Neuronal stem cell (in vitro differentiated cells): ENCODE measurements around the gene SPIN4.
"Not testable (repeated sequence)": the region's sequence is repeated elsewhere in the genome, so short reads cannot be mapped to it uniquely, and the experiment has no call there.

Experiments used
- DNase-seq: peaks from one replicate; pipeline ENCODE4 v3.0.0-alpha.2; 2013; ENCODE audit warnings: low spot score
- H2AFZ ChIP-seq: one replicate; pipeline ENCODE4 v1.6.1; 2013; ENCODE audit warnings: mild to moderate bottlenecking, low read length, inconsistent platforms
- H2AK5ac ChIP-seq: 2 replicates; pipeline ENCODE4 v1.6.1; 2013; ENCODE audit warnings: low read depth, mild to moderate bottlenecking, inconsistent platforms, low read length, moderate library complexity, mixed read lengths
- H2BK120ac ChIP-seq: 2 replicates; pipeline ENCODE4 v1.6.1; 2013; ENCODE audit warnings: low read depth, mild to moderate bottlenecking, inconsistent platforms, low read length, moderate library complexity, mixed read lengths
- H2BK12ac ChIP-seq: one replicate; pipeline ENCODE4 v1.6.1; 2013; ENCODE audit warnings: low read length, inconsistent platforms
- H2BK15ac ChIP-seq: 2 replicates; pipeline ENCODE4 v1.6.1; 2013; ENCODE audit warnings: mild to moderate bottlenecking, low read length, inconsistent platforms, mixed read lengths
- H2BK5ac ChIP-seq: one replicate; pipeline ENCODE4 v1.6.1; 2013; ENCODE audit warnings: inconsistent platforms, mild to moderate bottlenecking, low read length, moderate library complexity
- H3K14ac ChIP-seq: one replicate; pipeline ENCODE4 v1.6.1; 2013; ENCODE audit warnings: low read length, inconsistent platforms
- H3K18ac ChIP-seq: 2 replicates; pipeline ENCODE4 v1.6.1; 2013; ENCODE audit warnings: low read length, inconsistent platforms
- H3K23ac ChIP-seq: 2 replicates; pipeline ENCODE4 v1.6.1; 2013; ENCODE audit warnings: low read depth, mild to moderate bottlenecking, mixed read lengths, low read length, inconsistent platforms; ENCODE audit not compliant: poor library complexity
- H3K27ac ChIP-seq: replicated peaks from 3 replicates; pipeline ENCODE4 v1.5.1; 2013; ENCODE audit warnings: low read length, inconsistent platforms
- H3K27me3 ChIP-seq, 3 experiments: 2 replicates each; pipeline ENCODE4 v1.6.1; 2013; ENCODE audit warnings: low read length in 3 of 3, mild to moderate bottlenecking in 2 of 3, inconsistent platforms in 1 of 3, low read depth in 1 of 3, mixed read lengths in 1 of 3, moderate library complexity in 1 of 3; ENCODE audit not compliant: control insufficient read depth in 3 of 3, insufficient read depth in 3 of 3
- H3K36me3 ChIP-seq, 2 donors: replicated peaks in 1 of 2; 2 replicates each; pipeline ENCODE4 v1.6.1; 2013; ENCODE audit warnings: low read length in 2 of 2; ENCODE audit not compliant: control insufficient read depth in 2 of 2, insufficient read depth in 2 of 2
- H3K4ac ChIP-seq: 2 replicates; pipeline ENCODE4 v1.6.1; 2013; ENCODE audit warnings: inconsistent platforms, mild to moderate bottlenecking, low read length, moderate library complexity
- H3K4me1 ChIP-seq, 2 donors: 1 replicate in 1 of 2; 2 replicates in 1 of 2; pipeline ENCODE4 v1.6.1; 2013; ENCODE audit warnings: low read length in 2 of 2, low read depth in 1 of 2; ENCODE audit not compliant: control insufficient read depth in 2 of 2, insufficient read depth in 1 of 2
- H3K4me2 ChIP-seq: one replicate; pipeline ENCODE4 v1.6.1; 2013; ENCODE audit warnings: mild to moderate bottlenecking, low read length, inconsistent platforms; ENCODE audit not compliant: insufficient read depth, poor library complexity, severe bottlenecking
- H3K4me3 ChIP-seq, 2 donors: 2 replicates each; pipeline ENCODE4 v1.5.1; 2013; ENCODE audit warnings: low read length in 2 of 2, mild to moderate bottlenecking in 2 of 2, inconsistent platforms in 1 of 2, moderate library complexity in 1 of 2
- H3K79me1 ChIP-seq: one replicate; pipeline ENCODE4 v1.6.1; 2013; ENCODE audit warnings: low read depth, mild to moderate bottlenecking, inconsistent platforms, low read length, moderate library complexity
- H3K9ac ChIP-seq: one replicate; pipeline ENCODE4 v1.6.1; 2013; ENCODE audit warnings: mild to moderate bottlenecking, low read depth, low read length, inconsistent platforms; ENCODE audit not compliant: poor library complexity
- H3K9me3 ChIP-seq, 2 donors: replicated peaks in 1 of 2; 2 replicates each; pipeline versions ENCODE3 to v1.6.1; 2013; ENCODE audit warnings: low read length in 2 of 2, mild to moderate bottlenecking in 2 of 2, inconsistent platforms in 1 of 2, low read depth in 1 of 2, mixed read lengths in 1 of 2, moderate library complexity in 1 of 2; ENCODE audit not compliant: control insufficient read depth in 2 of 2, insufficient read depth in 1 of 2
- H4K8ac ChIP-seq: one replicate; pipeline ENCODE4 v1.6.1; 2013; ENCODE audit warnings: low read depth, mild to moderate bottlenecking, inconsistent platforms, low read length, moderate library complexity
- H4K91ac ChIP-seq: one replicate; pipeline ENCODE4 v1.6.1; 2013; ENCODE audit warnings: low read length, low read depth, mild to moderate bottlenecking, inconsistent platforms; ENCODE audit not compliant: poor library complexity
- WGBS, 2 donors: extraction: QIAGEN DNeasy Blood & Tissue Kit; methylation state at CpG; one replicate each; pipeline ENCODE4 v1.1.7; 2013; ENCODE audit warnings: missing lambda C conversion rate in 2 of 2, mixed read lengths in 1 of 2; ENCODE audit not compliant: insufficient read length in 2 of 2, insufficient replicate concordance in 1 of 2; ENCODE audit errors: extremely low coverage in 2 of 2; 5-methylcytosine and 5-hydroxymethylcytosine counted together

Gene SPIN4

GRCh38 chrX:63387411-63387810 lies 36.3 kb upstream of the SPIN4 start:
- no peak overlapping the region for H3K4ac ChIP-seq
- no peak overlapping the region for H4K91ac ChIP-seq
- WGBS, 2 donors, result no CpG with 5 or more reads among the region's 3 CpGs
- no peak overlapping the region for H3K27ac ChIP-seq
- no peaks in the 10 kb centered on the region for H3K27me3 ChIP-seq
- no peak overlapping the region for H3K4me2 ChIP-seq
- H3K14ac ChIP-seq, result no peak overlapping the region
- H3K23ac ChIP-seq, result no peak overlapping the region
- H2BK15ac ChIP-seq, result no peak overlapping the region
- H2AFZ ChIP-seq, result no peak overlapping the region
- DNase-seq, result no peak
- no peaks in the 10 kb centered on the region for H3K79me1 ChIP-seq
- no peak overlapping the region for H2BK12ac ChIP-seq
- no peaks in the 10 kb centered on the region for H3K4me1 ChIP-seq
- H3K4me3 ChIP-seq, result no peak overlapping the region
- H2BK120ac ChIP-seq, result no peak overlapping the region
- H3K9me3 ChIP-seq, result no peaks in the 10 kb centered on the region
- no peaks in the 10 kb centered on the region for H3K36me3 ChIP-seq
- no peak overlapping the region for H2AK5ac ChIP-seq
- no peak overlapping the region for H3K18ac ChIP-seq
- no peak overlapping the region for H3K9ac ChIP-seq
- no peak overlapping the region for H2BK5ac ChIP-seq
- no peak overlapping the region for H4K8ac ChIP-seq

- not testable (repeated sequence) for H3K14ac ChIP-seq, DNase-seq, H3K4ac ChIP-seq, H3K9ac ChIP-seq, H3K4me1 ChIP-seq, H3K23ac ChIP-seq, H4K8ac ChIP-seq, H3K9me3 ChIP-seq, H2BK12ac ChIP-seq, H2AFZ ChIP-seq, H3K79me1 ChIP-seq, H4K91ac ChIP-seq, H2BK120ac ChIP-seq, H2BK5ac ChIP-seq, H3K27ac ChIP-seq, H2BK15ac ChIP-seq, H3K27me3 ChIP-seq, H2AK5ac ChIP-seq, H3K18ac ChIP-seq, H3K4me2 ChIP-seq, H3K36me3 ChIP-seq, H3K4me3 ChIP-seq
Measured at GRCh38 chrX:63384263-63384662, 33.1 kb upstream of the SPIN4 start.

GRCh38 chrX:63373012-63373411 lies 21.9 kb upstream of the SPIN4 start:
- not testable (repeated sequence) for H3K4me3 ChIP-seq, H2BK5ac ChIP-seq, H3K4me2 ChIP-seq, H3K9ac ChIP-seq, H2AFZ ChIP-seq, H3K36me3 ChIP-seq, H3K4me1 ChIP-seq, H3K79me1 ChIP-seq, H2BK15ac ChIP-seq, DNase-seq, H2BK120ac ChIP-seq, H2AK5ac ChIP-seq, H4K8ac ChIP-seq, H4K91ac ChIP-seq, H3K14ac ChIP-seq, H3K9me3 ChIP-seq, H2BK12ac ChIP-seq, H3K27ac ChIP-seq, H3K27me3 ChIP-seq, H3K4ac ChIP-seq, H3K18ac ChIP-seq, H3K23ac ChIP-seq
- no CpG with 5 or more reads among the region's 3 CpGs for WGBS, 2 donors

GRCh38 chrX:63367699-63368098 lies 16.6 kb upstream of the SPIN4 start:
- not testable (repeated sequence) for H4K8ac ChIP-seq, H3K27ac ChIP-seq, H3K79me1 ChIP-seq, H2AFZ ChIP-seq, H3K9ac ChIP-seq, H2BK5ac ChIP-seq, H2BK120ac ChIP-seq, H2BK12ac ChIP-seq, H3K4me2 ChIP-seq, H3K18ac ChIP-seq, H3K36me3 ChIP-seq, H3K9me3 ChIP-seq, H2AK5ac ChIP-seq, H2BK15ac ChIP-seq, H3K23ac ChIP-seq, H3K4me3 ChIP-seq, H3K4ac ChIP-seq, H4K91ac ChIP-seq, H3K27me3 ChIP-seq, H3K14ac ChIP-seq, DNase-seq, H3K4me1 ChIP-seq
- WGBS, 2 donors, result no CpG with 5 or more reads among the region's 5 CpGs
